IMR-90 (cell line): Measurements from ENCODE around the gene STX1B. TPM values are rescaled to one million over a fixed set of nuclear protein-coding genes. Genes with fewer than 3 reads are reported as not detected.

Experiments
- ATAC-seq: fragments of 200-7000 bp; cut with Tn5 transposase; 2 replicates; pipeline ENCODE4 v1.9.1; 2020; ENCODE audit warnings: low read depth, mild to moderate bottlenecking, moderate library complexity
- BruUV-seq: library from RNA; stranded (reverse); fragments of 400-500 nt; replicated peaks from 2 replicates; lab custom pipeline; 2021; lab: Mats Ljungman, UMichigan
- CTCF ChIA-PET: fragments of 300-600 bp; formaldehyde crosslinking; extraction: SDS; loops from one replicate; lab custom pipeline; 2021; ENCODE audit warnings: antibody characterized with exemption; lab: Yijun Ruan, JAX
- POLR2A ChIA-PET: fragments of 300-600 bp; sonication (Branson Sonifier 250); formaldehyde crosslinking; loops from one replicate; lab custom pipeline; 2022; ENCODE audit warnings: antibody characterized with exemption; ENCODE audit not compliant: unreplicated experiment; lab: Charles Lee
- DNase-seq: peaks from one replicate; pipeline ENCODE4 v3.0.0; 2013
- H2AFZ ChIP-seq: replicated peaks from 2 replicates; pipeline ENCODE3; 2013; ENCODE audit warnings: low read length, mild to moderate bottlenecking; ENCODE audit not compliant: poor library complexity
- H2AK5ac ChIP-seq: 2 replicates; pipeline ENCODE4 v1.6.1; 2013; ENCODE audit warnings: low read depth, low read length, inconsistent platforms
- H2AK9ac ChIP-seq: replicated peaks from 2 replicates; pipeline ENCODE3; 2013; ENCODE audit warnings: mild to moderate bottlenecking, low read depth, low read length, moderate library complexity; ENCODE audit not compliant: poor library complexity
- H2BK120ac ChIP-seq: 2 replicates; pipeline ENCODE4 v1.6.1; 2013; ENCODE audit warnings: low read depth, low read length, inconsistent platforms
- H2BK15ac ChIP-seq: 3 replicates; pipeline ENCODE4 v1.6.1; 2013; ENCODE audit warnings: low read depth, low read length, inconsistent platforms
- H2BK20ac ChIP-seq: 2 replicates; pipeline ENCODE4 v1.6.1; 2013; ENCODE audit warnings: low read depth, mild to moderate bottlenecking, inconsistent platforms, low read length, moderate library complexity
- H2BK5ac ChIP-seq: 2 replicates; pipeline ENCODE4 v1.6.1; 2013; ENCODE audit warnings: mild to moderate bottlenecking, low read depth, low read length, inconsistent platforms; ENCODE audit not compliant: poor library complexity, severe bottlenecking
- H3K14ac ChIP-seq: replicated peaks from 2 replicates; pipeline ENCODE4 v1.6.1; 2013; ENCODE audit warnings: low read depth, low read length, inconsistent platforms
- H3K18ac ChIP-seq: 2 replicates; pipeline ENCODE4 v1.6.1; 2013; ENCODE audit warnings: low read depth, low read length, control low read depth
- H3K23ac ChIP-seq: 2 replicates; pipeline ENCODE4 v1.6.1; 2013; ENCODE audit warnings: low read depth, low read length, inconsistent platforms
- H3K27ac ChIP-seq: 2 replicates; pipeline ENCODE4 v1.5.1; 2013; ENCODE audit warnings: mild to moderate bottlenecking, control low read depth, low read length; ENCODE audit not compliant: insufficient read depth
- H3K27me3 ChIP-seq: 2 replicates; pipeline ENCODE4 v1.6.1; 2013; ENCODE audit warnings: low read length; ENCODE audit not compliant: control insufficient read depth, insufficient read depth
- H3K36me3 ChIP-seq: 2 replicates; pipeline ENCODE4 v1.6.1; 2013; ENCODE audit warnings: low read length, mixed read lengths; ENCODE audit not compliant: control insufficient read depth, insufficient read depth
- H3K4ac ChIP-seq: 2 replicates; pipeline ENCODE4 v1.6.1; 2013; ENCODE audit warnings: low read depth, low read length, inconsistent platforms
- H3K4me1 ChIP-seq: 2 replicates; pipeline ENCODE4 v1.6.1; 2013; ENCODE audit warnings: low read length, mixed read lengths; ENCODE audit not compliant: control insufficient read depth, insufficient read depth
- H3K4me2 ChIP-seq: 2 replicates; pipeline ENCODE4 v1.6.1; 2013; ENCODE audit warnings: low read depth, mild to moderate bottlenecking, control low read depth, low read length, moderate library complexity
- H3K4me3 ChIP-seq: 2 replicates; pipeline ENCODE4 v1.5.1; 2013; ENCODE audit warnings: low read depth, mild to moderate bottlenecking, control low read depth, low read length, moderate library complexity; ENCODE audit not compliant: insufficient read depth
- H3K56ac ChIP-seq: 2 replicates; pipeline ENCODE4 v1.6.1; 2013; ENCODE audit warnings: low read length, inconsistent platforms; ENCODE audit not compliant: insufficient read depth; ENCODE audit errors: extremely low read depth
- H3K79me1 ChIP-seq, 2 experiments: 2 replicates each; pipeline ENCODE4 v1.6.1; 2013; ENCODE audit warnings: low read length in 2 of 2, inconsistent platforms in 1 of 2, low read depth in 1 of 2
- H3K9ac ChIP-seq: 2 replicates; pipeline ENCODE4 v1.6.1; 2013; ENCODE audit warnings: low read depth, low read length, control low read depth
- H3K9me1 ChIP-seq: 2 replicates; pipeline ENCODE4 v1.6.1; 2013; ENCODE audit warnings: low read length, inconsistent platforms; ENCODE audit not compliant: insufficient read depth
- H3K9me3 ChIP-seq: 2 replicates; pipeline ENCODE4 v1.6.1; 2013; ENCODE audit warnings: low read length; ENCODE audit not compliant: control insufficient read depth, insufficient read depth
- H4K20me1 ChIP-seq: 2 replicates; pipeline ENCODE4 v1.6.1; 2013; ENCODE audit warnings: low read length, inconsistent platforms; ENCODE audit not compliant: insufficient read depth
- H4K5ac ChIP-seq: 2 replicates; pipeline ENCODE4 v1.6.1; 2013; ENCODE audit warnings: mild to moderate bottlenecking, low read depth, low read length, control low read depth
- H4K8ac ChIP-seq, 2 experiments: 2 replicates each; pipeline ENCODE4 v1.6.1; 2013; ENCODE audit warnings: low read depth in 2 of 2, low read length in 2 of 2, control low read depth in 1 of 2, inconsistent platforms in 1 of 2
- H4K91ac ChIP-seq: 2 replicates; pipeline ENCODE4 v1.6.1; 2013; ENCODE audit warnings: low read depth, low read length, inconsistent platforms; ENCODE audit not compliant: insufficient read depth
- BHLHE40 ChIP-seq: fragments of 150-350 bp; IDR thresholded peaks from 2 replicates; pipeline ENCODE4 v1.6.1; 2016; ENCODE audit warnings: mild to moderate bottlenecking, low read depth, low read length
- CEBPB ChIP-seq: IDR thresholded peaks from 2 replicates; pipeline ENCODE4 v1.6.1; 2012; ENCODE audit warnings: low read depth, low read length, improper control_type of control experiment
- CHD1 ChIP-seq: IDR thresholded peaks from 2 replicates; pipeline ENCODE4 v1.6.1; 2012; ENCODE audit warnings: low read depth, low read length, improper control_type of control experiment
- CTCF ChIP-seq: conservative IDR thresholded peaks from 2 replicates; pipeline ENCODE4 v1.5.1; 2012; ENCODE audit warnings: mild to moderate bottlenecking, low read depth, low read length, improper control_type of control experiment
- ELK1 ChIP-seq: fragments of 150-350 bp; IDR thresholded peaks from 2 replicates; pipeline ENCODE4 v1.6.1; 2016; ENCODE audit warnings: low read depth, mild to moderate bottlenecking, low read length, moderate library complexity, borderline replicate concordance
- FOS ChIP-seq: fragments of 150-350 bp; IDR thresholded peaks from 2 replicates; pipeline ENCODE4 v1.6.1; 2016; ENCODE audit warnings: low read depth, low read length
- MAFK ChIP-seq: IDR thresholded peaks from 2 replicates; pipeline ENCODE4 v1.6.1; 2012; ENCODE audit warnings: low read depth, low read length, improper control_type of control experiment
- MAZ ChIP-seq: IDR thresholded peaks from 2 replicates; pipeline ENCODE4 v1.6.1; 2012; ENCODE audit warnings: low read depth, mild to moderate bottlenecking, low read length, improper control_type of control experiment, moderate library complexity, borderline replicate concordance
- MXI1 ChIP-seq: IDR thresholded peaks from 2 replicates; pipeline ENCODE4 v1.6.1; 2012; ENCODE audit warnings: low read depth, mild to moderate bottlenecking, low read length, moderate library complexity, borderline replicate concordance
- NFE2L2 ChIP-seq: fragments of 150-350 bp; IDR thresholded peaks from 2 replicates; pipeline ENCODE4 v1.6.1; 2016; ENCODE audit warnings: low read depth, mild to moderate bottlenecking, low read length
- POLR2A ChIP-seq: IDR thresholded peaks from 2 replicates; pipeline ENCODE4 v1.6.1; 2012; ENCODE audit warnings: mild to moderate bottlenecking, low read depth, low read length
- RAD21 ChIP-seq: IDR thresholded peaks from 2 replicates; pipeline ENCODE4 v1.6.1; 2012; ENCODE audit warnings: low read length, improper control_type of control experiment
- RCOR1 ChIP-seq: IDR thresholded peaks from 2 replicates; pipeline ENCODE4 v1.6.1; 2012; ENCODE audit warnings: mild to moderate bottlenecking, low read length, improper control_type of control experiment; ENCODE audit not compliant: insufficient replicate concordance
- RFX5 ChIP-seq: IDR thresholded peaks from 2 replicates; pipeline ENCODE4 v1.8.0; 2012; ENCODE audit warnings: low read depth, mild to moderate bottlenecking, low read length, moderate library complexity
- SMC3 ChIP-seq: fragments of 150-350 bp; IDR thresholded peaks from 2 replicates; pipeline ENCODE4 v1.6.1; 2016; ENCODE audit warnings: low read depth, mild to moderate bottlenecking, antibody characterized with exemption, low read length, moderate library complexity
- USF2 ChIP-seq: fragments of 150-350 bp; IDR thresholded peaks from 2 replicates; pipeline ENCODE4 v1.6.1; 2017; ENCODE audit warnings: mild to moderate bottlenecking, antibody characterized with exemption, low read length, low read depth
- WGBS, 2 experiments: methylation state at CpG; one replicate each; pipeline versions ENCODE4 v1.1.5 to v1.1.7; 2013; ENCODE audit warnings: missing lambda C conversion rate in 2 of 2; ENCODE audit not compliant: insufficient read length in 1 of 2; ENCODE audit errors: extremely low coverage in 2 of 2; 5-methylcytosine and 5-hydroxymethylcytosine counted together
- dilution Hi-C: fragments of 300-500 bp; cut with HindIII; formaldehyde crosslinking; loops from one replicate; pipeline ENCODE4 v1.14.3; 2018; ENCODE audit warnings: low sequenced_read_pairs; ENCODE audit not compliant: unreplicated experiment
- in situ Hi-C: fragments of 300-500 bp; cut with MboI; formaldehyde crosslinking; loops from 3 replicates; pipeline ENCODE4 v1.14.3; 2019; ENCODE audit warnings: low sequenced_read_pairs, inconsistent platforms, mixed read lengths
- intact Hi-C: fragments of 100-400 bp; cut with micrococcal nuclease; formaldehyde crosslinking; loops from 2 replicates; pipeline ENCODE4 v1.10.0; 2022
- polyA plus RNA-seq, 3 experiments: library from polyadenylated mRNA; depleted of rRNA; stranded (reverse); fragments of >200 nt; gene quantifications; 2 replicates each; pipeline ENCODE4 v1.2.3, GENCODE V29; 2012; ENCODE audit warnings: low replicate concordance in 1 of 3
- total RNA-seq: library from RNA; depleted of rRNA; stranded (reverse); fragments of >200 nt; gene quantifications from 2 replicates; pipeline ENCODE4 v1.2.3, GENCODE V29; 2012

The STX1B gene
- total and polyA plus RNA-seq, 2 of the 4 experiments (the other 2 are of a cell fraction): 3.9 to 14.9 TPM

- H2BK5ac ChIP-seq: no peak overlapping the region
- H3K27ac ChIP-seq: no peak overlapping the region
- no peak overlapping the region for H3K56ac ChIP-seq
- peaks cover 5 to 17% of the 10 kb centered on the region in 2 experiments; a peak in 3 of 4 replicates for H3K79me1 ChIP-seq
- no peaks in the 10 kb centered on the region for H3K4me1 ChIP-seq
- no peak for DNase-seq
- H3K4ac ChIP-seq: no peak overlapping the region
- H2AFZ ChIP-seq: no peak overlapping the region
- no peak overlapping the region for H3K23ac ChIP-seq
- dilution Hi-C loops: no loop called here
- WGBS, 2 experiments: 97% methylated on average over 12 of the region's 19 CpGs; no CpG with 5 or more reads in 1 of the 2 experiments
- H2BK20ac ChIP-seq: no peak overlapping the region
- TF ChIP-seq CEBPB: no peak
- no peak for TF ChIP-seq FOS
- no peak for TF ChIP-seq NFE2L2
- no peak for TF ChIP-seq SMC3
- TF ChIP-seq MXI1: no peak
- no peak for TF ChIP-seq POLR2A
- no peak for TF ChIP-seq BHLHE40
- TF ChIP-seq CHD1: no peak
- TF ChIP-seq RCOR1: no peak
- TF ChIP-seq CTCF: no peak
- no peak for TF ChIP-seq MAZ
- no peak for TF ChIP-seq RFX5
- no peak for TF ChIP-seq MAFK
- TF ChIP-seq USF2: no peak
- TF ChIP-seq RAD21: no peak
- TF ChIP-seq ELK1: no peak
- no peaks in the 10 kb centered on the region for H3K9me3 ChIP-seq
- no peak overlapping the region for H3K18ac ChIP-seq
- H4K20me1 ChIP-seq: peaks cover 5% of the 10 kb centered on the region; the same call in 1 of the 2 replicates
- H4K91ac ChIP-seq: no peak overlapping the region
- no peak overlapping the region for H3K14ac ChIP-seq
- H3K27me3 ChIP-seq: no peaks in the 10 kb centered on the region
- no peaks in the 10 kb centered on the region for H3K9me1 ChIP-seq
- in situ Hi-C loops: no loop called here
- H3K36me3 ChIP-seq: peaks cover 71% of the 10 kb centered on the region
- no peak overlapping the region for H3K4me2 ChIP-seq
- H2AK5ac ChIP-seq: no peak overlapping the region
- no peak overlapping the region for H3K9ac ChIP-seq
- ATAC-seq: no peak
- H3K4me3 ChIP-seq: no peak overlapping the region
- no peak overlapping the region for H2BK15ac ChIP-seq
- ChIA-PET POLR2A (interaction anchor here (0.6 kb wide), 1 partner anchor 180 kb away, joined by 5 read pairs; no protein-coding TSS in a partner anchor), CTCF (no interaction called here)
- H4K8ac ChIP-seq: no peak overlapping the region
- H4K5ac ChIP-seq: no peak overlapping the region
- BruUV-seq: no TSS peak
- H2AK9ac ChIP-seq: no peak overlapping the region
- intact Hi-C loops: no loop called here
- no peak overlapping the region for H2BK120ac ChIP-seq
Observed at GRCh38 chr16:30966033-30966619, 44.3 kb downstream of the STX1B start.
